ENCODE measurements around the gene CDH20.

CDH20 gene

GRCh38 chr18:61528961-61529360, 195.7 kb downstream of the CDH20 start:
- Histone ChIP-seq H3K79me2 (ENCODE audit: control insufficient read depth, insufficient read depth, low read length, unreplicated experiment) (no peaks in the 10 kb centered on the region), H3K36me3 (ENCODE audit: insufficient read depth, low read length) (no peaks in the 10 kb centered on the region), H3K4me3 (ENCODE audit: low read depth, low read length) (no peak overlapping the region), H2AFZ (ENCODE audit: low read length, unreplicated experiment) (no peak overlapping the region), H3K27me3 (ENCODE audit: insufficient read depth, low read length) (no peaks in the 10 kb centered on the region), H3K27ac (ENCODE audit: low read depth, low read length) (no peak overlapping the region), H3K4me1 (ENCODE audit: control insufficient read depth, insufficient read depth, low read length, unreplicated experiment) (no peaks in the 10 kb centered on the region)

GRCh38 chr18:61530681-61531080, 197.5 kb downstream of the CDH20 start:
- no peaks in the 10 kb centered on the region for H3K4me1 ChIP-seq (ENCODE audit: control insufficient read depth, insufficient read depth, low read length, unreplicated experiment)
- no peaks in the 10 kb centered on the region for H3K36me3 ChIP-seq (ENCODE audit: insufficient read depth, low read length)
- no peaks in the 10 kb centered on the region for H3K27me3 ChIP-seq (ENCODE audit: insufficient read depth, low read length)
- no peaks in the 10 kb centered on the region for H3K79me2 ChIP-seq (ENCODE audit: control insufficient read depth, insufficient read depth, low read length, unreplicated experiment)
- no peak overlapping the region for H2AFZ ChIP-seq (ENCODE audit: low read length, unreplicated experiment)
- H3K4me3 ChIP-seq (ENCODE audit: low read depth, low read length) = no peak overlapping the region
- no peak overlapping the region for H3K27ac ChIP-seq (ENCODE audit: low read depth, low read length)

GRCh38 chr18:61531182-61531581, 198.0 kb downstream of the CDH20 start:
- H3K79me2 ChIP-seq (ENCODE audit: control insufficient read depth, insufficient read depth, low read length, unreplicated experiment) = no peaks in the 10 kb centered on the region
- H3K4me3 ChIP-seq (ENCODE audit: low read depth, low read length) = no peak overlapping the region
- no peaks in the 10 kb centered on the region for H3K4me1 ChIP-seq (ENCODE audit: control insufficient read depth, insufficient read depth, low read length, unreplicated experiment)
- no peaks in the 10 kb centered on the region for H3K27me3 ChIP-seq (ENCODE audit: insufficient read depth, low read length)
- H3K36me3 ChIP-seq (ENCODE audit: insufficient read depth, low read length) = no peaks in the 10 kb centered on the region
- H2AFZ ChIP-seq (ENCODE audit: low read length, unreplicated experiment) = no peak overlapping the region
- H3K27ac ChIP-seq (ENCODE audit: low read depth, low read length) = no peak overlapping the region

- Histone ChIP-seq H3K36me3 (ENCODE audit: insufficient read depth, low read length) (no peaks in the 10 kb centered on the region), H2AFZ (ENCODE audit: low read length, unreplicated experiment) (no peak overlapping the region), H3K27ac (ENCODE audit: low read depth, low read length) (no peak overlapping the region), H3K79me2 (ENCODE audit: control insufficient read depth, insufficient read depth, low read length, unreplicated experiment) (no peaks in the 10 kb centered on the region), H3K4me1 (ENCODE audit: control insufficient read depth, insufficient read depth, low read length, unreplicated experiment) (no peaks in the 10 kb centered on the region), H3K4me3 (ENCODE audit: low read depth, low read length) (no peak overlapping the region), H3K27me3 (ENCODE audit: insufficient read depth, low read length) (no peaks in the 10 kb centered on the region)
These were observed 198.7 kb downstream of the CDH20 start for GRCh38 chr18:61531891-61532290.

GRCh38 chr18:61535401-61535800, 202.2 kb downstream of the CDH20 start:
- Histone ChIP-seq H3K4me1 (ENCODE audit: control insufficient read depth, insufficient read depth, low read length, unreplicated experiment) (no peaks in the 10 kb centered on the region), H2AFZ (ENCODE audit: low read length, unreplicated experiment) (no peak overlapping the region), H3K27me3 (ENCODE audit: insufficient read depth, low read length) (no peaks in the 10 kb centered on the region; the same call in 1 of the 2 replicates), H3K79me2 (ENCODE audit: control insufficient read depth, insufficient read depth, low read length, unreplicated experiment) (no peaks in the 10 kb centered on the region), H3K4me3 (ENCODE audit: low read depth, low read length) (no peak overlapping the region), H3K36me3 (ENCODE audit: insufficient read depth, low read length) (no peaks in the 10 kb centered on the region), H3K27ac (ENCODE audit: low read depth, low read length) (no peak overlapping the region)

- Histone ChIP-seq H3K36me3 (ENCODE audit: insufficient read depth, low read length) (no peaks in the 10 kb centered on the region), H3K27ac (ENCODE audit: low read depth, low read length) (no peak overlapping the region), H3K4me3 (ENCODE audit: low read depth, low read length) (no peak overlapping the region), H3K79me2 (ENCODE audit: control insufficient read depth, insufficient read depth, low read length, unreplicated experiment) (no peaks in the 10 kb centered on the region), H2AFZ (ENCODE audit: low read length, unreplicated experiment) (no peak overlapping the region), H3K4me1 (ENCODE audit: control insufficient read depth, insufficient read depth, low read length, unreplicated experiment) (peaks cover 3% of the 10 kb centered on the region), H3K27me3 (ENCODE audit: insufficient read depth, low read length) (no peaks in the 10 kb centered on the region; the same call in 1 of the 2 replicates)
These were observed 208.4 kb downstream of the CDH20 start for GRCh38 chr18:61541673-61542072.

GRCh38 chr18:61542596-61542995, 209.4 kb downstream of the CDH20 start:
- Histone ChIP-seq H3K4me1 (ENCODE audit: control insufficient read depth, insufficient read depth, low read length, unreplicated experiment) (peaks cover 3% of the 10 kb centered on the region), H3K79me2 (ENCODE audit: control insufficient read depth, insufficient read depth, low read length, unreplicated experiment) (no peaks in the 10 kb centered on the region), H3K4me3 (ENCODE audit: low read depth, low read length) (no peak overlapping the region), H2AFZ (ENCODE audit: low read length, unreplicated experiment) (no peak overlapping the region), H3K27ac (ENCODE audit: low read depth, low read length) (no peak overlapping the region), H3K36me3 (ENCODE audit: insufficient read depth, low read length) (no peaks in the 10 kb centered on the region), H3K27me3 (ENCODE audit: insufficient read depth, low read length) (no peaks in the 10 kb centered on the region; the same call in 1 of the 2 replicates)

GRCh38 chr18:61543518-61543917, 210.3 kb downstream of the CDH20 start:
- Histone ChIP-seq H3K27ac (ENCODE audit: low read depth, low read length) (no peak overlapping the region), H3K4me3 (ENCODE audit: low read depth, low read length) (no peak overlapping the region), H2AFZ (ENCODE audit: low read length, unreplicated experiment) (no peak overlapping the region), H3K27me3 (ENCODE audit: insufficient read depth, low read length) (no peaks in the 10 kb centered on the region), H3K79me2 (ENCODE audit: control insufficient read depth, insufficient read depth, low read length, unreplicated experiment) (no peaks in the 10 kb centered on the region), H3K4me1 (ENCODE audit: control insufficient read depth, insufficient read depth, low read length, unreplicated experiment) (peaks cover 3% of the 10 kb centered on the region), H3K36me3 (ENCODE audit: insufficient read depth, low read length) (no peaks in the 10 kb centered on the region)

GRCh38 chr18:61544178-61544577, 210.9 kb downstream of the CDH20 start:
- Histone ChIP-seq H3K79me2 (ENCODE audit: control insufficient read depth, insufficient read depth, low read length, unreplicated experiment) (no peaks in the 10 kb centered on the region), H3K36me3 (ENCODE audit: insufficient read depth, low read length) (no peaks in the 10 kb centered on the region), H3K4me3 (ENCODE audit: low read depth, low read length) (no peak overlapping the region), H3K27ac (ENCODE audit: low read depth, low read length) (no peak overlapping the region), H3K27me3 (ENCODE audit: insufficient read depth, low read length) (no peaks in the 10 kb centered on the region), H3K4me1 (ENCODE audit: control insufficient read depth, insufficient read depth, low read length, unreplicated experiment) (peaks cover 3% of the 10 kb centered on the region), H2AFZ (ENCODE audit: low read length, unreplicated experiment) (no peak overlapping the region)

GRCh38 chr18:61545281-61546245, 212.3 kb downstream of the CDH20 start:
- no peaks in the 10 kb centered on the region for H3K79me2 ChIP-seq (ENCODE audit: control insufficient read depth, insufficient read depth, low read length, unreplicated experiment)

GRCh38 chr18:61546590-61546989, 213.4 kb downstream of the CDH20 start:
- H2AFZ ChIP-seq (ENCODE audit: low read length, unreplicated experiment) = no peak overlapping the region
- H3K27ac ChIP-seq (ENCODE audit: low read depth, low read length) = no peak overlapping the region

More at GRCh38 chr18:61545281-61546245, 212.3 kb downstream of the CDH20 start:
- Histone ChIP-seq H3K4me1 (ENCODE audit: control insufficient read depth, insufficient read depth, low read length, unreplicated experiment) (peaks cover 3% of the 10 kb centered on the region), H2AFZ (ENCODE audit: low read length, unreplicated experiment) (no peak overlapping the region), H3K4me3 (ENCODE audit: low read depth, low read length) (no peak overlapping the region), H3K27me3 (ENCODE audit: insufficient read depth, low read length) (no peaks in the 10 kb centered on the region), H3K27ac (ENCODE audit: low read depth, low read length) (no peak overlapping the region), H3K36me3 (ENCODE audit: insufficient read depth, low read length) (no peaks in the 10 kb centered on the region)

More at GRCh38 chr18:61546590-61546989, 213.4 kb downstream of the CDH20 start:
- no peaks in the 10 kb centered on the region for H3K27me3 ChIP-seq (ENCODE audit: insufficient read depth, low read length)
- H3K4me3 ChIP-seq (ENCODE audit: low read depth, low read length) = no peak overlapping the region
- H3K36me3 ChIP-seq (ENCODE audit: insufficient read depth, low read length) = no peaks in the 10 kb centered on the region
- H3K79me2 ChIP-seq (ENCODE audit: control insufficient read depth, insufficient read depth, low read length, unreplicated experiment) = no peaks in the 10 kb centered on the region
- H3K4me1 ChIP-seq (ENCODE audit: control insufficient read depth, insufficient read depth, low read length, unreplicated experiment) = peaks cover 3% of the 10 kb centered on the region

Measured in ACC112 (cell line).